Breast epithelium (tissue), 3 donors: ENCODE results near the gene LRP1.

ENCODE experiments used
- CTCF ChIP-seq, 3 donors: fragments of 450-650 bp; IDR thresholded peaks; one replicate each; pipeline ENCODE4 v1.5.1; 2016 to 2017; ENCODE audit warnings: antibody characterized with exemption in 3 of 3, mild to moderate bottlenecking in 3 of 3, moderate library complexity in 3 of 3
- POLR2A ChIP-seq: fragments of 450-650 bp; IDR thresholded peaks from one replicate; pipeline ENCODE4 v1.6.1; 2016; ENCODE audit warnings: antibody characterized with exemption, mild to moderate bottlenecking, moderate library complexity
- POLR2AphosphoS5 ChIP-seq, 3 donors: sonication (generic); formaldehyde crosslinking; IDR thresholded peaks; one replicate each; pipeline ENCODE4 v1.6.1; 2017; ENCODE audit warnings: antibody characterized with exemption in 3 of 3

- no peak for TF ChIP-seq CTCF (IDR thresholded peaks at IDR 0.05)
- TF ChIP-seq POLR2A = no peak
- no peak for TF ChIP-seq POLR2AphosphoS5 (IDR thresholded peaks at IDR 0.05)
Measured at GRCh38 chr12:57185906-57186508, 57.7 kb downstream of the LRP1 start.
